Measurements from ENCODE around the gene C8A.

GRCh38 chr1:56855190-56855589 is 593 bp downstream of the C8A start:
- TF ChIP-seq CTCF (conservative IDR thresholded peaks at IDR 0.05 in 1 of 2, IDR thresholded peaks at IDR 0.05 in 1 of 2; ENCODE audit: low read depth in 1 of 2, low read length in 2 of 2) (no peak), EZH2 (IDR thresholded peaks at IDR 0.05; ENCODE audit: low read length, missing control alignments) (no peak)

All from fibroblast of lung (primary cell).